Skin of body (tissue), 3 donors: ENCODE data around the gene CACNG8. TPM values are rescaled to one million over a fixed set of nuclear protein-coding genes. Genes with fewer than 3 reads are reported as not detected.
"Not testable (repeated sequence)": the region's sequence is repeated elsewhere in the genome, so short reads cannot be mapped to it uniquely, and the experiment has no call there.

Source experiments
- DNase-seq: peaks from one replicate; lab custom pipeline; 2025; lab: John Stamatoyannopoulos, UW
- small RNA-seq: library from RNA; depleted of rRNA; stranded (forward); fragments of <200 nt; gene quantifications from one replicate; pipeline ENCODE3, GENCODE V24; 2014; ENCODE audit warnings: low replicate concordance
- total RNA-seq: library from RNA; depleted of rRNA; stranded (reverse); fragments of >200 nt; gene quantifications from one replicate; pipeline ENCODE4 v1.2.3, GENCODE V29; 2014

The CACNG8 gene
- total RNA-seq, 1 donor from 2014 or later = under 0.01 TPM

- DNase-seq = no peak
Observed at GRCh38 chr19:54030895-54031586, 68.3 kb downstream of the CACNG8 start.

DNA sequence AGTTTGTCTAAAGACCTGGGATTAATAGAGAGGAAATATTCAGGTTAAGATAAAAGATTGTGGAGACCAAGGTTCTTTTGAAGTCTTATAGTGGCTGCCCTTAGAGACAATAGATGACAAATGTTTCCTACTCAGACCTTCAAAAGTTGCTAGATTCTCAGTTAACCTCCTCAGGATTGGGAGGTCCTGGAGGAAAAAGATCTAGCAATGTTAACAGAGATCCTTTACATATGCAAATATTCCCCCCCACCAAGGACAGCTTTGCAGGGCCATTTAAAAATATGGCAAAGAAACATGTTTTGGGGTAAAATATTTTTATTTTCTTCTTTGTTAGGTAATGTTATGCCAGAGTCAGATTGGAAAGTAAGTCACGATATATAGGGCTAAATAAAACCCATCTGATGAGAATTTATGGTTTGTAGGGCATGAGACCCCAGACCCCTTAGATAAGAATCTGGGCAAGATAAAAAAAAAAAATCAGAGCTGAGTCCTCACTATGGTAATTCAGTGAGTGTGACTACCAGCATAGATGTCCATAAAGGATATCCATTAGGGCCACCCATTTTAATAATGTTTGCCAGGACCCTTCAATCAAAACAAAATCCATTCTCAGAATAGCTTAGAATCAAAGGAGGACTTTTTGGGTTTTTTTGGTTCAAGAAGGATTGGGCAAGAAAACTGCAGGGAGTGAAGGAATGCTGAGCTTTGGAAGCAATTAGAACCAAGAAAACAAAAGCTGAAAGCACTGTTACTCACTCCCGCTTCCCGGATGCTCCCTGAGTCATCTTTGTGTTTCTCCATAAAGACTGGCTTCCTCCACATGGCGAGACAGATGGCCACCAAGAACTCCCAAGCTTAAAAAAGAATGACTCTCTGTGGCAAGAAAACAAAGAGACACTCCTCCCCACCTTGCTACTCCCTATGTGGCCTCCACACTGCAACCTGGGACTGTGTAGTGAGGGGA is 72.8 kb downstream of the CACNG8 start:
- DNase-seq = no peak

GRCh38 chr19:54036542-54036941 is 73.8 kb downstream of the CACNG8 start:
- not testable (repeated sequence) for DNase-seq

Small RNA genes lying within 50 kb of the gene (small RNA-seq; reads per million reads assigned to genes)
- not detected for gene AC012314.20

Other genes with a start within 250 kb of the CACNG8 start
- gene NLRP12, start 138.6 kb upstream of the CACNG8 start, total RNA-seq = 0.99 TPM
- 16.1 TPM for gene MYADM, start 95.1 kb upstream of the CACNG8 start, total RNA-seq
- gene PRKCG, start 80.7 kb upstream of the CACNG8 start, total RNA-seq = 0.20 TPM
- gene CACNG7, start 53.7 kb upstream of the CACNG8 start, total RNA-seq = not detected
- gene CACNG6, start 28.7 kb downstream of the CACNG8 start, total RNA-seq = 0.79 TPM
- 1.7 TPM for gene VSTM1, start 101.0 kb downstream of the CACNG8 start, total RNA-seq
- 0.20 TPM for gene TARM1, start 118.4 kb downstream of the CACNG8 start, total RNA-seq
- gene OSCAR, start 137.9 kb downstream of the CACNG8 start, total RNA-seq = 1.4 TPM
- gene NDUFA3, start 139.9 kb downstream of the CACNG8 start, total RNA-seq = 6.8 TPM
- 5.4 TPM for gene TFPT, start 152.7 kb downstream of the CACNG8 start, total RNA-seq
- 27.2 TPM for gene PRPF31, start 152.8 kb downstream of the CACNG8 start, total RNA-seq
- gene CNOT3, start 174.8 kb downstream of the CACNG8 start, total RNA-seq = 11.5 TPM
- gene LENG1, start 196.8 kb downstream of the CACNG8 start, total RNA-seq = 3.6 TPM
- 1.8 TPM for gene TMC4, start 210.2 kb downstream of the CACNG8 start, total RNA-seq
- 18.8 TPM for gene MBOAT7, start 226.6 kb downstream of the CACNG8 start, total RNA-seq
- 24.4 TPM for gene TSEN34, start 228.4 kb downstream of the CACNG8 start, total RNA-seq
- 3,109 TPM for gene RPS9, start 237.9 kb downstream of the CACNG8 start, total RNA-seq